Smooth muscle cell (in vitro differentiated cells): ENCODE measurements around the gene IL1R2. TPM values are rescaled to one million over a fixed set of nuclear protein-coding genes. Genes with fewer than 3 reads are reported as not detected.

Experiments
- DNase-seq: peaks from one replicate; lab custom pipeline; 2025; ENCODE audit not compliant: unreplicated experiment; lab: John Stamatoyannopoulos, UW
- H2AFZ ChIP-seq: fragments of 200-600 bp; sonication (generic); 2 replicates; pipeline ENCODE4 v1.6.0; 2016; ENCODE audit warnings: antibody characterized with exemption, low read depth, mild to moderate bottlenecking
- H3F3A ChIP-seq: fragments of 200-600 bp; sonication (generic); 2 replicates; pipeline ENCODE4 v1.6.0; 2017; ENCODE audit warnings: antibody characterized with exemption, low read depth
- H3K27ac ChIP-seq: fragments of 200-600 bp; sonication (generic); 2 replicates; pipeline ENCODE4 v1.5.1; 2016; ENCODE audit warnings: low read depth, mild to moderate bottlenecking
- H3K27me3 ChIP-seq: fragments of 200-600 bp; sonication (generic); 2 replicates; pipeline ENCODE4 v1.6.1; 2016; ENCODE audit warnings: low read depth, mild to moderate bottlenecking
- H3K36me3 ChIP-seq: fragments of 200-600 bp; sonication (generic); 2 replicates; pipeline ENCODE4 v1.5.1; 2016; ENCODE audit warnings: low read depth
- H3K4me1 ChIP-seq: fragments of 200-600 bp; sonication (generic); 2 replicates; pipeline ENCODE4 v1.5.1; 2016; ENCODE audit warnings: low read depth
- H3K4me2 ChIP-seq: fragments of 200-600 bp; sonication (generic); 2 replicates; pipeline ENCODE4 v1.6.0; 2016; ENCODE audit warnings: mild to moderate bottlenecking
- H3K4me3 ChIP-seq: fragments of 200-600 bp; sonication (generic); 2 replicates; pipeline ENCODE4 v1.5.1; 2016; ENCODE audit warnings: mild to moderate bottlenecking
- H3K79me2 ChIP-seq: fragments of 200-600 bp; sonication (generic); 2 replicates; pipeline ENCODE4 v1.6.0; 2016; ENCODE audit warnings: low read depth, mild to moderate bottlenecking
- H3K9ac ChIP-seq: fragments of 200-600 bp; sonication (generic); 2 replicates; pipeline ENCODE4 v1.6.0; 2016; ENCODE audit warnings: low read depth
- H3K9me3 ChIP-seq: fragments of 200-600 bp; sonication (generic); replicated peaks from 2 replicates; pipeline ENCODE4 v1.5.1; 2016; ENCODE audit warnings: low read depth
- H4K20me1 ChIP-seq: fragments of 200-600 bp; sonication (generic); 2 replicates; pipeline ENCODE4 v1.6.0; 2016; ENCODE audit warnings: low read depth
- CTCF ChIP-seq: fragments of 200-600 bp; sonication (generic); IDR thresholded peaks from 2 replicates; pipeline ENCODE4 v1.5.1; 2017; ENCODE audit warnings: borderline replicate concordance, mild to moderate bottlenecking, antibody characterized with exemption; ENCODE audit not compliant: insufficient read depth, poor library complexity, severe bottlenecking
- WGBS: methylation state at CpG from one replicate; pipeline ENCODE4 v1.1.7; 2016; ENCODE audit warnings: low lambda C conversion rate; 5-methylcytosine and 5-hydroxymethylcytosine counted together
- polyA plus RNA-seq: library from polyadenylated mRNA; unstranded; fragments of >200 nt; fragmentation: Nextera tagmentation; extraction: Ambion mirVana; gene quantifications from 2 replicates; pipeline ENCODE4 v1.2.1, GENCODE V29; 2016
- total RNA-seq: library from RNA; depleted of rRNA; stranded (reverse); fragments of >200 nt; gene quantifications from 2 replicates; pipeline ENCODE4 v1.2.3, GENCODE V29; 2014

Gene IL1R2
- total and polyA plus RNA-seq, 2 experiments from 2014 or later: 0.42 to 4.2 TPM

GRCh38 chr2:102025583-102026267 lies 34.0 kb downstream of the IL1R2 start:
- TF ChIP-seq CTCF: no peak
- Histone ChIP-seq H3K27ac (peak overlapping the region; percentile 92), H3K9ac (peak overlapping the region; percentile 45), H3F3A (peaks cover 53% of the 10 kb centered on the region), H3K4me3 (no peak overlapping the region), H3K36me3 (no peaks in the 10 kb centered on the region), H4K20me1 (no peaks in the 10 kb centered on the region), H3K79me2 (no peaks in the 10 kb centered on the region), H3K9me3 (no peaks in the 10 kb centered on the region), H2AFZ (peak overlapping the region; percentile 29), H3K4me1 (peaks cover 24% of the 10 kb centered on the region), H3K27me3 (no peaks in the 10 kb centered on the region), H3K4me2 (peak overlapping the region; percentile 55)
- WGBS: 74% methylated on average over 6 of the region's 6 CpGs
- no peak for DNase-seq

- Histone ChIP-seq H3K27me3 (no peaks in the 10 kb centered on the region), H2AFZ (peak overlapping the region; percentile 23), H3K27ac (peak overlapping the region; percentile 92), H3K36me3 (no peaks in the 10 kb centered on the region), H3K9me3 (no peaks in the 10 kb centered on the region), H3K4me2 (peak overlapping the region; percentile 67), H3K79me2 (no peaks in the 10 kb centered on the region), H3K9ac (peak overlapping the region; percentile 55), H3K4me1 (peaks cover 24% of the 10 kb centered on the region), H4K20me1 (no peaks in the 10 kb centered on the region), H3K4me3 (no peak overlapping the region), H3F3A (peaks cover 66% of the 10 kb centered on the region)
- DNase-seq: no peak
- TF ChIP-seq CTCF: no peak
- 24% methylated on average over 8 of the region's 8 CpGs for WGBS
Observed at GRCh38 chr2:102027036-102027980, 35.5 kb downstream of the IL1R2 start.

GRCh38 chr2:102028470-102028869 lies 36.7 kb downstream of the IL1R2 start:
- no peak overlapping the region for H2AFZ ChIP-seq
- no peak overlapping the region for H3K9ac ChIP-seq
- H3K79me2 ChIP-seq: no peaks in the 10 kb centered on the region
- no peaks in the 10 kb centered on the region for H3K36me3 ChIP-seq
- peak overlapping the region; percentile 92 for H3K27ac ChIP-seq
- H3F3A ChIP-seq: peaks cover 77% of the 10 kb centered on the region
- no peaks in the 10 kb centered on the region for H3K9me3 ChIP-seq
- no peaks in the 10 kb centered on the region for H4K20me1 ChIP-seq
- H3K27me3 ChIP-seq: no peaks in the 10 kb centered on the region
- H3K4me1 ChIP-seq: peaks cover 30% of the 10 kb centered on the region
- H3K4me2 ChIP-seq: peak overlapping the region; percentile 67
- no peak for DNase-seq
- TF ChIP-seq CTCF: no peak
- H3K4me3 ChIP-seq: no peak overlapping the region
